ENCODE results near the gene PSMB8.

The PSMB8 gene

DNA sequence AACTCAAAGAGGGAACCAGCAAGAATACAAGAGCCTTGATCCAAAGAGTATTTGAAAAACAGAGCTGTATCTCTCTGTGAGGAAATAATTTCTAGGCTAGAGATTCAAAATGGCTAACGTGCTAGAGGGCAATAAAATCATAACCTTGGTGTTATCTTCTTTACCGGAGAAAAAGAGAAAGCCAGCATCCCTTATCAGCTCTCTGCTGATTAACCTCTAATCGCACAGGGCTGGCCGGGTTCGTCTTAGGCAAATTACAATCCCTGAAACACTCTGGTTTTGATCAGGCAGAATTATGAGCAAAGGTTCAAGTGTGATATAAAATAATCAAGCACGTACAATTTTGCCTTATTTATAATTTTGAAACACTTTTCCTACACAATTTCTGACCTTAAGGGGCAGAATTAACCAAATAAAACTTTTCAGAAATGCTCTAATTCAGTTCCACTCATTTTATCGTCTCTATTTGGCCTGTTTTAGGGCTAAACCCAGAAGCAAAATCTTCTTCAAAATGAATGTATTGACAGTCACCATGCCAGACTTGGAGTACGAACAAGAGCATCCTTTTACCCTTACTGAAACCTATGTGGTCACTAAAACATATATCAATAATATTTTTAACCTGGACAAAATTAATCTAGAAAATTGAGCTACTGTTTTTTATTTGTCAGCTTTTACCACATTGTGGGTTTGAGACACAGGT, 23.9 kb upstream of the PSMB8 start:
- H3K4me3 ChIP-seq (replicated peaks; ENCODE audit: low read depth, low read length) = no peak overlapping the region
- no peak for DNase-seq (ENCODE audit: low read depth)
- no peak for TF ChIP-seq CTCF (IDR thresholded peaks at IDR 0.05; ENCODE audit: low read length, missing control alignments)

DNA sequence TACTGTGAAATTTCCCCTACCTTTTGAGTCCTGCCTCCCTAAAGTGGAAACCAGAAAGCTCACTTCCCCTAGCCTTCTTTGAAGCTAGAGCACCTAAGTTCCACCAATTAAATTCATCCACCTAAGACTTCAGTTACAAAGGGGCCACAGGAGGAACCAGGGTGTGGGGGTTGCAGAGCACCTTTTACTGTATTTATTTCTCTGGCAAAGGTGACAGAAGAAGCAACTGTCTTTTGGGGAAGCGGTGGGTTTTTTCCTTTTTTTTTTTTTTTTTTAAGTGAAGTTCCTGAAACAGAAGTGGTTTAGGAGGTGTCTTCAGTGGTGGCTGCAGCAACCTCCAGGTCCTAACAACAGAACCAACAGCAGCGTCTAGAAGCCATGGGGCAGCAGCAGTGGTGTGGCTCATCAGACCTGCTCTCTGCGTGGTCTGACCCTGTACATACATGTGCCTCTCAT, 23.2 kb upstream of the PSMB8 start:
- H3K4me3 ChIP-seq (replicated peaks; ENCODE audit: low read depth, low read length) = no peak overlapping the region
- DNase-seq (ENCODE audit: low read depth) = no peak
- no peak for TF ChIP-seq CTCF (IDR thresholded peaks at IDR 0.05; ENCODE audit: low read length, missing control alignments)

GRCh38 chr6:32865724-32866443, 22.0 kb upstream of the PSMB8 start:
- TF ChIP-seq CTCF (IDR thresholded peaks at IDR 0.05; ENCODE audit: low read length, missing control alignments) = no peak
- DNase-seq (ENCODE audit: low read depth) = no peak
- H3K4me3 ChIP-seq (replicated peaks; ENCODE audit: low read depth, low read length) = no peak overlapping the region

DNA sequence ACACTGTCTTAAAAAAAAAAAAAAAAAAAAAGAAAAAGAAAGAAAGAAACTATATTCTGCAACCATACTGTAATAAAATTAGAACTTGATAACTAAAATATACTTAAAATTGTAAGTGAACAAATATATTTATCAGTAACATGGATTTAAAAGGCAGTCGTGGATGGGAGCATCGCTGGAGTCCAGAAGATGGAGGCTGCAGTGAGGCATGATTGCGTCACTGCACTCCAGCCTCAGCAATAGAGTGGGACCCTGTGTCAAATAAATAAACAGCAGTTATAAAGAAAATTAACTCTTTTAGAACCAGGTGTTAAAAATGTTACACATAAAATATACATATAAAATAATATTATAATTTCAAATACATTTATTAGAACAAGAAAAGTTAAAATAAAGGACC, 18.9 kb upstream of the PSMB8 start:
- TF ChIP-seq CTCF (IDR thresholded peaks at IDR 0.05; ENCODE audit: low read length, missing control alignments) = no peak
- H3K4me3 ChIP-seq (replicated peaks; ENCODE audit: low read depth, low read length) = no peak overlapping the region
- no peak for DNase-seq (ENCODE audit: low read depth)

DNA sequence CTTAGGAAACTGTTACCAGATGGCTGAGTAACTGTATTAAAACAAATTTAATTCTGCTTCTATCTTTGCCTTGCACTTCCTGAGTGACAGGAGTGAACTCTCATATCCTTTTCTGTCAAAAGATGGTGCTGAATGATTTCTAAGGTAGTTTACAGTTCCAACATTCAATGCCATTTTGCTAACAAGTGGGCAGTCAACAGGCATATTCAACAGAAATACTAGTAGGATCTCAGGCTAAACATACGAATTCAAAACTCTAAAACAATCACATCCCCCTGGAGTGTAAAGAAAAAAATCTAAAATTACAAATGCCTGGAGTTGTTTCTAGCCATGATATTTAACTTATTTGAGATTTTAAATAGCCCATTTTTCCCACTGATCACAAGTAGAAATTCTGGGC, 16.8 kb upstream of the PSMB8 start:
- DNase-seq (ENCODE audit: low read depth) = no peak
- TF ChIP-seq CTCF (IDR thresholded peaks at IDR 0.05; ENCODE audit: low read length, missing control alignments) = no peak
- no peak overlapping the region for H3K4me3 ChIP-seq (replicated peaks; ENCODE audit: low read depth, low read length)

DNA sequence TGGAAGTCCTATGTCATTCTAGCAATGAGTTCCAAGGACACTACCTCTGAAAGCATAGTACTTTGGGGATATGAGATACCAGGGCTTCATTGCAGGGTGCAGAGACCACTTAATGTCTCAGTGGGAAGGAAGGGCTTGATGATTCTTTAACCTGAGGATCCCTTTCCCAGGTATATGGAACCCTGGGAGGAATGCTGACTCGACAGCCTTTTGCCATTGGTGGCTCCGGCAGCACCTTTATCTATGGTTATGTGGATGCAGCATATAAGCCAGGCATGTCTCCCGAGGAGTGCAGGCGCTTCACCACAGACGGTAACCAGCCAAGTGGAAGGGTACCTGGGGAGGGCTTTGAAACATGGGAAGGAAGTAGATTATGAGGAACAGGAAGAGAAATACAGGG, 14.3 kb upstream of the PSMB8 start:
- no peak overlapping the region for H3K4me3 ChIP-seq (replicated peaks; ENCODE audit: low read depth, low read length)
- no peak for DNase-seq (ENCODE audit: low read depth)
- no peak for TF ChIP-seq CTCF (IDR thresholded peaks at IDR 0.05; ENCODE audit: low read length, missing control alignments)

Data from fibroblast of pulmonary artery (primary cell).